GM19240 (cell line): ENCODE data around the gene PRKG1.
"Not testable (repeated sequence)": the region's sequence is repeated elsewhere in the genome, so short reads cannot be mapped to it uniquely, and the experiment has no call there.

Experiments
- DNase-seq: peaks from one replicate; pipeline ENCODE4 v3.0.0; 2011; ENCODE audit warnings: low spot score; ENCODE audit not compliant: insufficient read length

The PRKG1 gene

DNA sequence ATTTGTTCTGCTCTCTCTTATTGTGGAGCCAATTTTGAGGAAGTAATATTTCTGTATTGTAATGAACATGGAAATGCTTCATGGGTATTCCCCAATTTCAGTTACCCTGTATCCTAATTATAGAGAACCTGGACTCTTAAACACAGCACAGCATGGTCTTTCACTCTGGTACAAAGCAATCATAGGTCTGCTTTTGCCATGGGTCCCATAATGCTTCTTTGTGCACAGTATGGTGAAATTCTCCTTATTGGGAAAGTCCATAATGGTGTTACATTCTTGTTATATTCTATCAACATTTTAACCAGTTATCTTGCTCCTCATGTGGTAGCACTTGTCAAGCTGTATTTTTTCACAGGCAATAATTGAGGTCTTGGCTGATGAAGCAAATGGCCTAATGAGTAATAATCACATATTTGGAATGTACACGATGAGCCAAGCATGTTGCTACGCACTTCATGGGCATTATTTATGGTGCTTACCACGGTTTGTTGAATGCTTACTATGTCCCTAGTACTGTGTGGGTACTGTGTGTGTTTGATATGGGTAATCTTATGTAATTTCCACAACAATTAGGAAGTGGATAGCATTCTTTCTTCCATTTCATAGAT, 42.9 kb downstream of the PRKG1 start:
- DNase-seq = no peak

DNA sequence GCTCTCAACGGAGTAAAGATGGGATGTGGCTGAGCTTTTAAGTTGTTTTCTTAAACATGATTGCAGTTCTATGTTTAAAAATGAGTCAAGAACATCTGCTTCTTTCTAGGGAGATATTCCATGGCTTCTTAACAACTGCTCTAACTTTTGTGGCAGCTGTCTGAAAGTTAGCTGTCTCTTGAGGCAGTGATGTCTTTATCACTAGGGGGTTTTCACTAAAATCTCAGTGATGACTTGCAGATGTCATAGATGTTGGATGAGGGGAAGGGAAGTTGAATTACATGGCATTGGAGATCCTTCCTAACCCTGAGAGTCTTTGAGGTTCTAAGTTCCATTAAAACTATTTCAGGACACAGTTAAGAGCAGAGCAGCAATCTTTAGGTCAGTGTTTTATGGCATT, 43.5 kb downstream of the PRKG1 start:
- DNase-seq = no peak

DNA sequence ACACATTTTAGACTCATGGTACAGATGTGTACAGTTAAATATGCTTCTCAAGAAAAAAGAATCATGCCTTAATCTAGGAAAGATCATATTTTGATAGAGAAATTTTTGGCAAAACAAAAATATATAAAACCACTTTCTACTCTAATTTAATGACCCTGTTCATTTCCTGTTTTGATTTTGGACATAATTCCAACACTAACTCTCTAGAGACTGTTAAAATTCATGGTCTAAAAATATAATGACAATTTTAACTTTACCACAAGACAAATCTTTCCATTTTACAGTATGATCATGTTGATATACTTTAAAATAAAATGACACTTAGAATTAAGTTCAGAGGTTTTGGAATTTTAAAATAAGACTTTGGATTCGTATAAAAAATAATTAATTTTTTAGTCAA, 45.2 kb downstream of the PRKG1 start:
- DNase-seq = no peak

DNA sequence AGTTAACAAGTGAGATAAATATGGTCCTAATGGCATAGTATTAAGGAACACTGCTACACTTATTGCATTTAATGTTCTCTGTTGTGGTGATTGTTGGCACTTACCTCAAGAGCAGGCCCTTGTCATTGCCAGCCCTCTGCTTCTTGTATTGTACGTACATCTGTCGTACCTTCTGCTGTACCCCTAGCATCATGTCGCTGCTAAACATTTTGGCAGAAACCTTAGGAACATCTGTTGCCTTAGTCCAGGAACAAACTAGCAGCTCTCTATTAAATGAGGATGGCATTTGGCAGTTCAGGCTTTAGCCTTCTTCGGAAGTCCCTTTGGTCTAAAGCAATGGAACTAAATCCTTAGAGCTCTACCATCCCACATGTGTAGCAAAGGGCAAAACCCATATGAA, 47.6 kb downstream of the PRKG1 start:
- DNase-seq = no peak

DNA sequence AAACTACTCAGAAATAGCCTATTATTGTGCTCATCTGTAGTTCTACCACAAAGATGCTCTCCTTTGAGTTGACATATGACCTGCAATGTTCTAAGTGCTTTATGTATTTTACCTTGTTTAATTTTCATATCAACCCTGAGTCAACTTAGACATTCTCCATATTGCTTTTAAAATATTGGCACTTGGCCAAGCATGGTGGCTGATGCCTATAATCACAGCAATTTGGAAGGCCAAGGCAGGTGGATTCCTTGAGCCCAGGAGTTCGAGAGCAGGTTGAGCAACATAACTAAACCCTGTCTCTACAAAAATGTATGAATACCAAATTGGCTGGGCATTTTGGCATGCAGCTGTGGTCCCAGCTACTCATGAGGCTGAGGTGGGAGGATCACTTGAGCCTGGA, 50.6 kb downstream of the PRKG1 start:
- DNase-seq = no peak

DNA sequence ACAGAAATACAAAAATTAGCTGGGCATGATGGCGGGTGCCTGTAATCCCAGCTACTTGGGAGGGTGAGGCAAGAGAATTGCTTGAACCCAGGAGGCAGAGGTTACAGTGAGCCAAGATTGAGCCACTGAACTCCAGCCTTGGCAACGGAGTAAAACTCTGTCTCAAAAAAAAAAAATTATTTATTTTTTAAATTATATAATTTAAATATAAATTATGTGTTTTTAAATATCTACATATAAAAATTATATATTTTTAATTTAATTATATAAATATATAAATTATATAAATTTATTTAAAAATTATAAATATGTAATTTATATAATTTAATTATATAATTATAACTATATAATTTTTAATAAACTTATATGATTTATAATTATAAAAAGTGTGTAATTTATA, 51.2 kb downstream of the PRKG1 start:
- DNase-seq = no peak

DNA sequence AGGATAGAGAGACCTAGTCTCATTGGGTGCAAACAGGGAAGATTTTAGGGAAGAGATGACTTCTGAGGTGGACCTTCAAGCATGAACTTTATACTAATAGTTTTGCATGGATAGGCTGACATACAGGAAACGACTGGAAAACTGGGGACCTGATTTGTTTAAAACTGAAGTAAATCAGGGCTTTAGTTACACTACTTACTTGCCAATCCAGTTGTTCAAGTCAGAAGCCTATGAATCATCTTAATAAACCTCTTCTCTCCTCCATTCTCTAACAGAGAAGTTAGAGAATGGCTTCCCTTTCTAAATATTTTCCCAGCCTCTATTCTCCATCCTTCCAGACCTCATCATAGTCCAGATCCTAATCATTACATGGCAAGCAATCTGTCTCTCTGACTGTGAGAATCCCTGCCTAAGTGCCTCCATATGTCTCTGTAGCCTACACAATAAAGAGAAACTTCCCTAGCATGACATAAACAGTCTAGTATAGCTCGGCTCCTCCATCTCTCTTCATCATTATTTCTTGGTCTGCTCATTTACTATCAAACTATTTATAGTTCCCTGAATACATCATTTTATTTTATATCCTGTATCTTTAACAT, 55.8 kb downstream of the PRKG1 start:
- DNase-seq = no peak

DNA sequence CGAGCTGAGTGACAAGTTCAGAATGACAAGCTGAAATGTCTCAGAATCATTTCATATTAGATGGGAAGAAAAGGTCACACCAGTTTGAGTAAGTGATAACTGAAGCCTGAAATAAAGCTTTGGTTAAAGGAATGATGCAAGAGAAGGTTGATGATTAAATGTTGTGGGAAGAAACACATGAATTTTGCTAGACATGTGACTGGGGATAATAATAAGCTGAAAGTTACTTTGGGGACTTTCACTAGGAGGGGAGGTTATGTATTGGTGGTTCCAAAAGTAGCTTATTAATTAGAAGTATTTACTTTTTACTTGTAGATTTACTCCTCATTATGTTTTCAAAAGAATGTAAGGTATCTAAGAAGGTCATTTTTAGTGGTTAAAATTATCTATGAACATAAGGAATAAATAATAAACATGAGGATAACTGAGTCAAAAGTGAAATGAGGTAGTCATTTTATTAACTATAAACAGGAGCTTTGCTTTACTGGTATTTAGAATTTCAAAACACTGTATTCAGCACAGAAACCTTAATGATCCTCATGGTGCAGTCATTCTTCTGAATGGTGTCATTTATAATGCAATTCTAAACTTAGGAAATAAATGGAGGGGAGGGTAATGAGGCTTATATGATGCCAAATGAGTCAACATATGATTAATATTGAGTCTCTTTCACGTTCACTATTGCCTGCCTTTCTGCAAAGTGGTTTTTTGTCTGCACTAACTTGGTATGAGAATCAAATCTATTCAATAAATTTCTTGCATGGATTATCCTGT, 63.7 kb downstream of the PRKG1 start:
- DNase-seq = no peak

DNA sequence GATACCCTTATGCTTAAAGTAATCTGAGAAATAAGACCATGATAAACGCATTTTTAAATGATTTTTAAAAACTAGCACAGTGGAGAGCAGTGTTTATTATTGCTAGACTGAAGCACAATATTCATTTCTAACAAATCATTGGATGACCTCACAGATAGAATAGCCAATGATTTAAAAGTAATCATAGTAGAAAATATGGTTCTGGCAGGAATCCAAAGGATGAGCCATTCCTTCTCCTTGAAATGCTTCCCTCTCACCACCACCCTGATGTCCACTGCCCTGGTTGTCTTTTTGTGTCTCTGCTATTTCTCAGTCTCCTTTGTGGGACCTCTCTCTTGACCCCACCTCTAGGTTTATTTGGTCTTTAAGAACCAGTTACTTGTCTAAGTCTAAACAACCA, 64.9 kb downstream of the PRKG1 start:
- no peak for DNase-seq

DNA sequence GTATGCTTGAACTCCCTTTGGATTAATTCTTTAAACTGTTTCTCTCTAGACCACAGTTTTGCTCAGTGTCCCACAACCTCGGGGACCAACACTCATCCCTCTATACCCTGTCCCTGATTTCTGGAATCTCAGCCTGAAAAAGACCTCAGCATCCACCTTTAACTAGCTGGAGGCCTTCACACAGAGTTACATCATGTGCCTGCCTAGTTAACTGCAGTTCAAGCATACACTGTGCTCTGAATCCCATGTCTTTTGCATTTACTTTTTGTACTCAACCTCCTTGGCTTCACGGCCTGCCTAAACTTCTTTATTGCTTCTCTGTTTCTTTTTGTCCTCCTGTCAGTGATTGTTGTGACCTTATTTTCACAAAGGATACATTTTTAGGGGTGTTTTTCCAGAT, 66.7 kb downstream of the PRKG1 start:
- DNase-seq = no peak

DNA sequence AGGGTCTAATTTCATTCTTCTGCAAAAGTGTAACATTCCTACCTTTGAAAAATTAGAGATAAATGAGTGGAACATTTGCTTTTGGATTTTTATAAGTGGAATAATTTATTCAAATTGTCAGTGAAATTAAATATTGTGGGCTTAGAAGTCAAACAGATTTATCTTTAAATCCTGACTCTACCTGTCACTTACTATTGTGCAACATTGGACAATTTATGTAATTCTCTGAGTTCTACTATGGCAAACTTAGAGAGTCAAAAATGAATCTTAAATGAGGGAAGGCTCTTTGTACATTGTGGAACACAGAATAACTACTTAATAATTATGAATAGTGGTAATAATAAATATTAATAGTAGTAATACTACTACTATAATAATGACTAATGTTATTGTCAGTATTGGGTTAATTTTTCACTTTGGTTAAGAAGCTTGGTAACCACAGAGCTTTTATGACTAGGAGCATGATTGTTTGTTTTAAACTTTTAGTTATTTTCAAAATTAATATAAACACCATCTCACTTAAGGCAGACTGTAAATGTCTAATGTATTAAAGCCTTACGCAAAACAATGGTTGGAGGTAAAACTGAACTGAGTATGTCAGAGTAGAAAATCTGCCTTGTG, 70.0 kb downstream of the PRKG1 start:
- no peak for DNase-seq

DNA sequence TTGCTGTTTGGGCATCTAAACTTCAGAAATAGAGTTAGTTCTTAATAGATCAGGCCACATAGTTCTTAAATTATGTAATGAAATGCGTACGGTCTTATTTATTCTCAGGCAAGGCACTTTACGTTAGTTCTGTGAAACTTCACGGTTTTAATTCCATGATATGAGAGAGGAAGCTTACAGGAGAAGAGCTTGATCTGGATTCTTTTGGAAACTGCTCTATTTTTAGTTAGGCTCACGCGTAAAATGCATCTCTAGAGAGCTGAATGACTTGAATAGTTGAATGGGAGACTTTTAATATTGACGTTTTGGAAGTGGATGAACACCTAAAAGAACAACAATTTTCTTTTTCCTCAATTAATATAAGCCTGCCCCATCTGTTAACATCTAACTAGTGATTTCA, 71.1 kb downstream of the PRKG1 start:
- no peak for DNase-seq

DNA sequence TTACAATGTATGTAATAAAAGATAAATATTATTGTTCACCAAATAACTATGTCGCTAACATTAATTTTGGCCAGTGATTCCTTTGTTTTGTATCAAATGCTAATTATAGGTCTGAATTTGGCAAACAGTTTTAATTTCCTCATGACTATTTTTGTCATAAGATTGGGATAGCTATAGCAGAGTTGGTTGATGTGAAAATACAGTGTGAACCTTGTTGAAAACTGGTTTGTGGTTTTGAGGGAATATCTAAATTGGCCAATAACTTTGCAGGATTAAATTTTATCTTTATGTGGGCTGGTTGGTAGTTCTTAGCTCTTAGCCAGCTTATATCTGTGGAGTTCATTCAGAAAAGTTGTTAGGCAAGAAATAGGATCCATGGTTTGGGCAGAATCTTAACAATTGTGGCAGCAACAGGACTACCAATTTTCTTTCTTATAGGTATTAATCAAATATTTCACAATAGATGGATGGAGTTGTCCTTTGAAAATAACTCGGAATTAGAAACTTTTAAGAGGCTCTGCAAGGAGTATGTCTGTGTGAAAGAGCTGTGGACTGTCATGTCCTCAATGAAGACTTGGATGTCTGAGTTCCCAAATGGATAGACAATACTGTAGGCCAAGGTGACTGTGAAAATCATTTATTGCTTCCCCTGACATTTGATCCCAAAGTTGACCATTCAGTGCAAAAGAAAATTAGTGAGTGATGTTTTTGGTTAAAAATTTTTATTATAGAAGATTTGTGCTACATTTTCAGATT, 73.5 kb downstream of the PRKG1 start:
- no peak for DNase-seq

DNA sequence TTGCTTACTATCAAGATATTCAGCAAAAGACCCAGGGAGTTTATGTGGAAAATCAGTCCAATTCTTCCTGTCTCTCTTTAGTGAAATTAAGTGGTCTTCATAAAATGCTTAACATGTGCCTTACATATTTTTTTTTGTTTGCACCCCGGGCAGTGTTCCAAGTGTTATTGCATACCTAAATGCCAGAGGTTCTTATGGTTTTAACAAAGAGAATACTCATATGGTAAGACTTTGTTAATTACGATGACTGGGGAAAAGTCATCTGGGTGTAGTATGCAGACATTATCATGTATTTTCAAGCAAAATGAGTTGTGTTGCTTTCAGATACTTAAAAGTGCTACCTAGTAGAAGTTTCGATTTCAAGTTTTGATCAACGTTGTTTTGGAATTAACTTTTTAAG, 82.6 kb downstream of the PRKG1 start:
- no peak for DNase-seq

DNA sequence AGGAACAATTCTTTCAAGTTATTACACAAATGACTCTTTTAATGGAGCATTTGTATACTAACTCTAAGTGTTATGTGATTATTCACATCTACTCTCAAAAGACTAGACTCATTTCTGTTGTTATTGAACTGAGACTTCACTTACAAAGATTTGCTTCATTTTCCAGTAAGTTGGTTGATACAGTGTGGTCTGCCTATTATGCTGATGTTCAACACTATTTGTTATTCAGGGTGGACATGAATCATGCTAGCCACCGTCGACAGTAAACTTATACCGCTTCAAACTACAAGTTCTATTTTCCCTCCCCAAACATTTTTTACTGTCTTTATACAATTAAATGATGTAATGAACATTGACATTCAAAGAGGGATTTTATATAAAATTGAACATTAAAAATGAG, 84.5 kb downstream of the PRKG1 start:
- DNase-seq = no peak

DNA sequence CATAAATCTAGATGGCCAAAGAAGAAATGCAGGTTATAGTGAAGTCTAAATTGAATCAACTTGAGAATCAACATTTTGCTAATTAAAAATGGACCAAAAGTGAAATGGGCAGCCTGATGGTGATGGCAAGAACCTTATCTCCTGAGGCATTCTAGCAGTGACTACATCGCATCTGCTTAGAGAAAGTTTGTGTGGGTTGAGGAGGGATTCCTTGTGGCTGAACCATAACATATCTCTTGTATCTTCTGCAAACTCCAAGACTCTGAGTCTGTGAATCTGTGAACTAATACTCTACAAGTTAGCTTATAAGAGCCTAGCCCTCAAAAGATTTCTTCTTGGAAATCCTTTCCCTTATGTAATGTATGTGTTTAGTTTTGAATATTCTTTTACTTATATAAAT, 85.6 kb downstream of the PRKG1 start:
- no peak for DNase-seq

DNA sequence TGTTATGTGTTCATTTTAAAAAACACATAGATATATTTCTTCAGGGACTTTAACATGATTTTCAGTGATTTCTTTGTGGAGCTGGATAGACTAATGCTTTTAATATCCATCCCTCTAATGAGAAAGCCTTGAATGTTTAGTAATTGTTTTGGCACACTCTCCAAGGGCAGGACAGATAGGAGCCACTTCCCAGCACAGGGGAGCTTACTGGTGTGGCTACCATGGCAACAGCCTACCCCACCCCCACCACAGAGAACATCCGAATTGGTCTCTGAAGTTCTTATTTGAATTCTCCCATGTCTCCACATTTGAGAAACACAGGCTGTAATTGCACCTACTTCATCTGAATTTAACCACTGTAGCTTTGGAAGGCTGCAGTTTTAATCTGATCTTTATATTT, 87.7 kb downstream of the PRKG1 start:
- no peak for DNase-seq

DNA sequence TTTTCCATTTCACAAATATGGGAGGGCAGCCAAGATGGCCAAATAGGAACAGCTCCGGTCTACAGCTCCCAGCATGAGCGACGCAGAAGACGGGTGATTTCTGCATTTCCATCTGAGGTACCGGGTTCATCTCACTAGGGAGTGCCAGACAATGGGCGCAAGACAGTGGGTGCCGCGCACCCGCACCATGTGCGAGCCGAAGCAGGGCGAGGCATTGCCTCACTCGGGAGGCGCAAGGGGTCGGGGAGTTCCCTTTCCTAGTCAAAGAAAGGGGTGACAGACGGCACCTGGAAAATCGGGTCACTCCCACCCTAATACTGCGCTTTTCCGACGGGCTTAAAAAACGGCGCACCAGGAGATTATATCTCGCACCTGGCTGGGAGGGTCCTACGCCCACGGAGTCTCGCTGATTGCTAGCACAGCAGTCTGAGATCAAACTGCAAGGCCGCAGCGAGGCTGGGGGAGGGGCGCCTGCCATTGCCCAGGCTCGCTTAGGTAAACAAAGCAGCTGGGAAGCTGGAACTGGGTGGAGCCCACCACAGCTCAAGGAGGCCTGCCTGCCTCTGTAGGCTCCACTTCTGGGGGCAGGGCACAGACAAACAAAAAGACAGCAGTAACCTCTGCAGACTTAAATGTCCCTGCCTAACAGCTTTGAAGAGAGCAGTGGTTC, 89.2 kb downstream of the PRKG1 start:
- not testable (repeated sequence) for DNase-seq

DNA sequence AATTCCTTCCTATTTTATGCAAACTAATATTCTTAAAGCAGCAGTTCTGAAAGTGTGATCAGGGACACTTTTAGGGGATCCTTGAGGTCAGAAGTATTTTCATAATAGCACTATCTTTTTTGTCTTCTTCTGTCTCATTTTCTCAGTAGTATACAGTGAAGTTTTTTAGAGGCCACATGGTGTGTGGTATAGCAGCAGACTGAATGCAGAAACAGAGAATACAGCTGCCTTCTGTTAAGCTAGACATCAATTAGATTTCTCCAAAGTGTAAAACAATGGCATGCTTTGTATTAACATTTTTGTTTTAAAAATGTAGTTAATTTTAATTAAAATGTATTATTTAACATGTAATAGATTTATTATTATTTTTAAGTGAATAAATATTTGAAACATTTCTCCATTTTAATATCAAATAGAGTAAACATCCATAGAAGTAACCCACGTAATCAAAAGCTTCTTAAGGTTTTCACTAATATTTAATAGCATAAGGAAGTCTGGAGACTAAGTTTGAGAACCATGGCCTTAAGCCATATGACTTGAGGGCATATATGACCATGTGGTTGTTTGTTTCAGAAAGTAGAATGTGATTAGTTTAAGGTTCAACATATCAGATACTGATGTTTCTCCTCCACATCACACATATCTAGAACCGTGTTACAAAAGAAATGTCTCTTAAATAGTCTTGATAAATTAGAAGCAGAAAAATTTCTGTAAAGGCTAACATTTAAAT, 94.0 kb downstream of the PRKG1 start:
- DNase-seq = no peak

DNA sequence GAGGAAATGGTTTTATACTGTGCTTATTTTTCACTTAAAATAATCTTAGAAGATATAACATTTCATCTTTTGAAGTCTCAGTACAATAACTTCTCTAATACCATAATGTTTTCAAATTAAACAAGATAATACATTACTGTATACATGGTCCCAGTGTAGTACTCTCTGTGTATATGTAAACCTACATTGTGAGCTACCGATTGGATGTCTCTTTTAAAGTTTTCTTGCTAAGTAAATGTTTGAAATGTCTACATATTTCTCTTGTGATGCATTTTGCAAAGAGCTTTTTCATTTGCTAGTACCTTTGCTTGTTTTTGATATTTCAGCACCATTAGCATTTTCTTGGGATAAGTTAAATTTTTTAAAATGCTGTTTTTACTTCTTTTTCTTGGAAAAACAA, 94.8 kb downstream of the PRKG1 start:
- no peak for DNase-seq
